GM19324 (cell line): ENCODE data around the gene CHMP6.

Experiments
- ATAC-seq: cut with Tn5 transposase; IDR thresholded peaks from one replicate; pipeline ENCODE4 v1.9.1; 2021; ENCODE audit warnings: mild to moderate bottlenecking, moderate library complexity; ENCODE audit not compliant: unreplicated experiment, low FRiP score

The CHMP6 gene

DNA sequence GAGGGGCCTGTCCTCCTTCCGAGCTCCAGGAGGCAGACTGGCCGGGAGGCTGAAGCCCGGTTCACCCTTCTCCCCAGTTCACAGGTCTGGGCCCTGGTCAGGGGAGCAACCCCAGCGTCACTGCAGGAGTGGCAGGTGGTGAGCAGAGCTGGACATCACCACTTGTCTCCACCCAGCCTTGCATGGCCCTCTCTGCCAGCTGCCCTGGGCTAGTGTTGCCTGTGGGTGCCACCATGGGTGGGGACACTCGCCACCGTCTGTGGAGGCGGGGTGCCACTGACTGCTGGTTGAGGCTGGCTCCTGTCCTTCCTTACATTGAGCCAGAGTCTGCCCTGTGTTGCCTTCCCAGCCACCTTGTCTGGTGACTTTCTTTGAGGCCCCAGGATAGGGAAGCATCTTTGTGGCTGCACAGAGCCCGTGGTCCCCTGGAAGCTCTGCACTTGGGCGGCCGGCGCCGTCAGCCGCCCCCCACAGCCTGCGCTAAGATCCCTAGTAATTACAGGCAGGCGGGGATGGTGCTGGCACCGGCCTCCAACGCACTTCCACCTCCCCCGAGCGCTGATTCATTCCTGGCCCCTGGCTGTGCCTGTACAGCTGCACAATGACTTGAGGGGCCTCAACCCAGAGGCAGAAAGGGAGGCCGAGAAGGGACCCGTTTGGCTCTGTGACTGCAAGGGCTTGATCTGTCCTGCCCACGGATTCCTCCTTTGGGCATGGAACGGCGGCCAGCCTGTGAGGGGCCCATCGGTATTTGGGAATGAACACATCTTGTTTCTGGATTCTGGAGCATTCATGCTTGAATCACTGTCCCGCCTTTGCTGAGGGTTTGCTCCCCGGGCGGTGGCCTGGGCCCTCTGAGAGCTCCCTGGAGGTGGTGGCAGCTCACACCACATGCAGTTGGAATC is 48.5 kb downstream of the CHMP6 start:
- ATAC-seq: no peak

DNA sequence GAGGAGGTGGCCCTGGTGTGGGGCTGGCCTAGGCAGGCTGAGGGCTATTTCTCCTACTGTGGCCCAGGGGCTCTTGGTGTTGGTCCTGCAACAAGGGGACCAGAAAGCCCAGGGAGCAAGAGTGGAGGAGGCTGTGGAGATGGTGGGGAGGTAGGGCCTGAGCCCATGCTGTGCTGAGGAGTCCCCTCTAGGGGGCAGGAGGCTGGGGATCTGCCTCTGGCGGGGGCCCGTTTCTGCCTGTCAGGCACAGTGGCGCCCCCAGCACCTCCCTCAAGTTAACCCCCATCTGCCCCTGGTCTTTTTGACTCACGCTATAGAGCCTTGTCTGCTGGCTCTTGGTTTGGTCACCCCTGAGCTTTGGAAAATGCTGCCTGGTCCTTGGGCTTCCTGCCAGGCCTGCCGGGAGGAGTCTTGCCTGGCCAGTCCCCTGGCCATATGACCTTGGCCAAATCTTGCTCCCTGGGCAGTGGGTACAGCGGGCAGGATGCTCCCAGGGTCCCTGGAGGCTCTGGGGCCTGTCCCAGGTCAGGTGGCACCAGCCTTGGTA is 49.2 kb downstream of the CHMP6 start:
- no peak for ATAC-seq

DNA sequence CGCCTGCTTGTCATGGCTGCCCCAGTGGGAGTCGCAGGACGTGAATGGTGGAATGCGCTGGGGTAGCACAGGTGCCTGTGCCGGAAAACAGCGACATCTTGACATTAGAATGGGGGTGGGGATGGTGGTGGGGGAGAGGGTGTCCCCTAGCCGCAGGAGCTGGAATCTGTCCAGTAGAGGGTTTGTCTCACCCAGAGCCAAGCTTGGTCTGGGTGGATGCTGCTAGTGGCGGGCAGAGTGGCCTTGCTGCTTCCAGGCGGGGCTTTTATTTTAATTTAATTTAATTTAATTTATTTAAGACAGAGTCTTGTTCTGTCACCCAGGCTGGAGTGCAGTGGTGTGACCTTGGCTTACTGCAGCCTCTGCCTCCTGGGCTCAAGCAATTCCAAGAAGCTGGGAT is 51.0 kb downstream of the CHMP6 start:
- ATAC-seq: no peak

DNA sequence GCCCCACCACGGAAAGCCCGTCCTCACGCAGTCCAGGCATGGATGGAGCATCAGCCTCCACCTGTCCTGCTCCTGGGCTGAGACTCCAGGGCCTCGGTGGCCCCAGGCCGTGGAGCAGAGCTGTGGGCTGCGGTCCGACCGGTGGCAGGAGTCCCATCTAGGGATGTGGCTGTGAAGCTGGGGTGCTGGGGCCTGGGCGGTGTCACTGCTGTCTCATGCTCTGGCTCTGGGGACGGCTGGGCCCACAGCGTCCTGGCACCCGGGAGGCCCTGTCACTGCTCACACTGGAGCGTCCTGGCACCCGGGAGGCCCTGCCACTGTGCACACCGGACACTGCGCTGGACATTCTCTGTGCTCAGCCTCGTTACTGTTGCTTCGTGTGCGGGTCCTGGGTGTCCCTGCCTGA is 51.7 kb downstream of the CHMP6 start:
- no peak for ATAC-seq

DNA sequence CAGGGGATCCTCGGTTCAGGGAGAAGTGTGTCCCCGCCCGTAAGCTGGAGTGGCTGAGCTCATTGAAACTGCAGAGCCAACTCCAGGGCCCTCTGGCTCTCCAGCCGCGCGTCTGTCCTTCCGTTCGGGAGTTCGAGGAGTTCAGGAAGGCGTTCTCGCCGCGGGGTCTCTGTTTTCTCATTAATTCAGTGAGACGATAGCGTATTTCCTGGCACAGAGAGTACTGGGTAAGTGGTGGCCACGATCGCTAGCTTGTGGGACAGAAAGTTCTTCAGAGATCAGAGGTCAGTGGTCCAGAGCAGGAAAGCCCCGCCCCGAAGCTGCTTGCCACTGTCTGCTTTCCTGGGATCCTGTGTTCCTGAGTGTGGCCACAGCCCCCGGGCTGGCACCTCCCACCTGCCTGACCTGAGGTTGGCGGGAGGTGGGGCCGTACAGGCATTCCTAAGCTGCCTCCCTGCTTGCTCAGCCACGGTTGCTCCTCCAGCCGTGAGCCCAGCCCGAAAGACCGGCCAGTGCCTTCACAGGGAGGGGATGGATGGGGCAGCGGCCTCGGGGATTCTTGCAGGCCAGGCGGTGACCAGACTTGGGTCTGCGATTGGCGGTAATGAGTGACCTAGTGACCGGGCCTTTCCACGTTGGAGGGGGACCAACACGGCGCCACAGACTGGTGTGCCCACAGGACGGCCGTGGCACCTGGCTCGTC is 52.2 kb downstream of the CHMP6 start:
- no peak for ATAC-seq

DNA sequence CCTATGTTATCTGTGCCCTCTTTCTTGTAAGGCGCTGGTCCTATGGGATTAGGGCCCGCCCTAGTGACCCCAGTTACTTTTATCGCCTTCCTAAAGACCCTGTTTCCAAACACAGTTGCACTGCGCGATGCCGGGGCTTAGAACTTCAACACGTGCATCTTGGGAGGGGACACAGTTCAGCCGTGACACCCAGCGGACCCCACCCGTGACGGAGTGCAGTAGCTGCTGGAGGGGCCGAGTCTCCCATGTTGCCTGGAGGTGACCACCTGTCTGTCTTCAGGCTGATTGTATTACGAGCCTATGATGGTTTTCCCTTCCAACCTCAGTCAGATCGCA is 52.8 kb downstream of the CHMP6 start:
- no peak for ATAC-seq

DNA sequence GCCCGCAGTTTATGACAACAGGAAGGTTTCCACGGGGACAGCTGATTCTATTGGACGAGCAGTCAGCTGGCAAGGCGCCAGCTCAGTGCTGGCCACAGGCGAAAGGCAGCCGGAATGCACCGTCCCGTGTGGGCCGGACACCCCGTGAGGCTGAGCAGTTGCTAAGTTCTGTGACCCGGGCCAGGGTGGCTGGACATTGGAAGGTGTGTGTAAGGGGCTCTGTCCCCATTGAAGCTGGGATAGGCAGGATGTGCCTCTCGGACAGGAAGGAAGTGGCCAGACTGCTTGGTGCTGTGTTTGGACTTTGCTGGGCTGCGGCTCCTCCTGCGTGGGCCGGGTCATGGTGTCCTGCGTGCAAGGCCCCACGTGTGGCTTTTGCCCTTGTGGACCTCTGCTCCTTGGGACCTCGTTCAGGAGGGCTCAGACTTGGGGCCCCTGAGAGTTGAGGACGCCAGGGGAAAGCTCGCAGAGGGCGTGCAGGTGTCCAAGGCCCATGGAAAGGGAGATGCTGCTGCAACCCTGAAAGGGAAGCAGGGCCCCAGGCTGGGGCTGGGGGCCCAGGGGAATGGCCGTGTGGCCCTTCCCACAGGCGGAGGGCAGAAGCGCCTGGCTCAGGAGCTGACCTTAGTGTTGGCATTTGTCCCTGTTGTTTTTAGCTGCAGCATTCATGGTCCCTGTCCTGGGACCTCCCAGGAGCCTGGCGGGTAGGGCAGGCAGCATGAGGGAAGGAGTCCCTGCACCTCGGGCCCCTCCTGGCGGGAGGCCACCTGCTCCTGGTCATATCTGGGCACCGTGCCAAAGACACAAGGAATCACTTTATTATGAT is 53.3 kb downstream of the CHMP6 start:
- no peak for ATAC-seq

DNA sequence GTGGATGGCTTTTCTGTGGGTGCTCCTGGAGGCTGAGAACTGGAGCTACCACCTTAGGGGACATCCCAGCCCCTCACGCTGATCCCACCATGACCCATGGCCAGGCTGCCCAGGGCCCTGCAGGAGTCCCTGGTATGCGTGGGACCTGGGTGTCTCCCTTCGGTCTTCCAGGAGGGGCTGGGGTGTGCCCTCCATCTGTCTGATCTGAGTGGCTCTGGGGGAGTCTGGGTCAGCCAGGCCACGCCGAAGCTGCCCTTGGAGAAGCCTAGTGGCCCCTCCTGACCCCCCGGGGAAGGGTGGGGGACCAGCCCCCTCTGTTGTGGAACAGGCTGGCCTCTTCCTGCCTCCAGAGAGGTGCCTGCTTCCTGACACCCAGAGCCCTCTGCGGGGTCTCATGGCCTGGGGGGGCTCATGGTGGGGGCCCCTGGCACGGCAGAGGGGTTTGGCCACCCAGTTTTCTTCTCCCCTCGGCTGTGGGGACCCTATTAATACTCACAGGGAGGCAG is 54.0 kb downstream of the CHMP6 start:
- no peak for ATAC-seq

DNA sequence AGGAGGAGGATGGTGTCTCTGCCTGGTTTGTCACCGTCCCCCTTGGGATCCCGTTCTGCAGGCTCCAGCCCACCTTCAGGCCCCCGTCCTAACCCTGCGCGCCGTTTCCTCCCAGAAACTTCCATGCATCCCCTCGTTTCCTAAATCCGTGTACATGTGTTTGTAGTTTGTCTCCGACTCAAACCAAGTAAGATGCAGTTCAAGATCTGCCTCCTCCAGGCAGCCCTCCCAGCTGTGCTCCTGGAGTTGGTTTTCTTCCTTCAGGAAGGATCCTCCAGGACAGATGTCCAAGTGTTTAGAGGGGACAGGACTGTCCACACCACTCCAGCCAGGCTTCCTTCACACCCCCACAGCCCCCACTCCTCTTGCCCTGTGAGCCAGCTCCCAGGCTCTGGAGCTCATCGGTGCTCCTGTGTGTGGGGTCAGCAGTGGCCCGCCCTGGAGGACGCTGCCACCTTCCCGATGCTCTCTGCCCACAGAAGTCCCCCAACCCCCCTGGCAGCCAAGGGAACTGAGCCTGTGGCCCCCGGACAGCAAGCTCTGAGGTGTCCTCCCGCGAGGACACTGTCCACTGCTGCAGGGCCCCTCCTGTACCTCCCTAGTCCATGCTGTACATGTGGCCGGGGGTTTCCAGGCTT is 54.6 kb downstream of the CHMP6 start:
- no peak for ATAC-seq

DNA sequence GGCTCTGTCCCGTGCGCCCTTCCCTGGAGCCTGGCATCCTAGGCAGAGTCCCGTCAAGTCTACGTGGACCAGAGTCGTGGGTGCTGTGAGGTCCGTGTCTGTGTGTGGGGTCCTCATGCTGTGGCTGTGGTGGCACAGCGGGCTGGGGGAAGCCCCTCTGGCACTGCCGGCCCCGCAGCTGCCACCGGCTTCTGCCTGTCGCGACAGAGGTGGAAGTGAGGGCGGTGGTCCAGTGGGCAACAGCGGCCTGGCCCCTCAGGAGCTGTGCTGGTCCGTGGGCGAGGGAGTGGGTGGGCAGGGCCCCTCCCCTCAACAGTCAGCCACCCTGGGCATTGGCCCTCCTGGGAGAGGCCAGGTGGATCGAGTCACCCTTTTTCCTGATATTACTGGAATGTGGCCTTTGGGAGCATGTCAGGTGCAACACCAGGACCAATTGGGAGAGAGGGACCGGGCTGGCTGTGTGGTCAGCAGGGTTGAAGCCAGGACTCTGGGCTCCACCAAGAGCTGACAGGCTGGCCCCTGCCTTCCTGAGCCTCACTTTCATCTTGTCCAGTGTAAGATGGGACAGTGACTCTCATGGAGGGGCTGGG is 55.2 kb downstream of the CHMP6 start:
- no peak for ATAC-seq

DNA sequence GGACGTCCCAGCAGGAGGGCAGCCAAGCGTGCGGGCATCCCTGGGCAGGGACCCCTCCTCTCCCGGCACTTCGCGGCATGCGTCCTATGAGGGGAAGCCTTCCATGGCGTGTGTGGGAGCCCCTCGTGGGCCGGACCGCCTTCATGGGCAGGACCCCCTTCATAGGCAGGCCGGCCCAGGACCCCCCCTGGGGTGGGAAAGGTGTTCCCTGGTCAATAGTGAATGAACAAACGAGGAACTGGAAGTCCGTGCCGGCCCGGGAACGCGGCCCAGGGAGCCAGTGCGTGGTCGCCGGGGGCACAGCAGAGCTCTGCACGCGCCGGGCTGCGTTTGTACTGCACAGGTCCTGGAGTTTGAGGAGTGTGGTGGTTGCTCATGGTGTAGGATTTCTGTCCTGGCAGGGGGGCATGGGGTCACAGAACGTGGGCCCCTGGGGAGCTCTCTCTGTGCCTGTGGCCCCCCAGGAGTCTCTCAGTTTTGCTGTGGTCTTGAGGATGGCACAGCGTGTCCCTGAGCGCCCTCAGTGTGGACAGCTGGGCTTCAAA is 57.3 kb downstream of the CHMP6 start:
- ATAC-seq: no peak

DNA sequence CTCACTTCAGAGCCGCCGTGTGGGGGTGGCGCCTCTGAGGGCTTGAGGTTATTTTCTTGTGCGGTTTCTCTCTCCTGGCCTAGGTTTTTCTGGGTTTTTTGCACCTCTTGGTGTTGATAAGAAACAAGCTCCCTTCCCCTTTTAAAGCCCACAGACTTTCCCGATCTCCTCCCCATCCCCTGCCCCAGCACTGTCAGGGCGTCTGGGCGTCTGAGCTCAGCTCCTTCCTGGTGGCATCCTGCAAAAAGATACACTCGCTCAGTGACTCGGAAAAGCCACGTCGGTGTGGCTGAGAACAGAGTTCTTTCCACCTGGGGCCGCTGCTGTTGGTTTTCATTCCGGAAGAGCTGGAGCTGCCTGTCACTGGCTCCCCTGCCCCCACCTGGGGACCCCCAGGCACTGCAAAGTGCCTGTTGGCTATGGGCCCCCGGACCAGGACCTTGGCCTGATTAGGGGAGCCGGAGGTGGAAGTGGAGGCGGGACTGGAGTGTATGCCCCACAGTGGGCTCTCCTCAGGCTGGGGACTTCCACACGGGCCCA is 57.8 kb downstream of the CHMP6 start:
- no peak for ATAC-seq
